ENCODE measurements around the gene TMEM147. TPM values are rescaled to one million over a fixed set of nuclear protein-coding genes. Genes with fewer than 3 reads are reported as not detected.

TMEM147 gene
- total and polyA plus RNA-seq, 10 of the 15 experiments (the other 5 are each of a cell fraction or from before 2014, with no cell fraction given): 53.4 to 145 (median 79.3) TPM

DNA sequence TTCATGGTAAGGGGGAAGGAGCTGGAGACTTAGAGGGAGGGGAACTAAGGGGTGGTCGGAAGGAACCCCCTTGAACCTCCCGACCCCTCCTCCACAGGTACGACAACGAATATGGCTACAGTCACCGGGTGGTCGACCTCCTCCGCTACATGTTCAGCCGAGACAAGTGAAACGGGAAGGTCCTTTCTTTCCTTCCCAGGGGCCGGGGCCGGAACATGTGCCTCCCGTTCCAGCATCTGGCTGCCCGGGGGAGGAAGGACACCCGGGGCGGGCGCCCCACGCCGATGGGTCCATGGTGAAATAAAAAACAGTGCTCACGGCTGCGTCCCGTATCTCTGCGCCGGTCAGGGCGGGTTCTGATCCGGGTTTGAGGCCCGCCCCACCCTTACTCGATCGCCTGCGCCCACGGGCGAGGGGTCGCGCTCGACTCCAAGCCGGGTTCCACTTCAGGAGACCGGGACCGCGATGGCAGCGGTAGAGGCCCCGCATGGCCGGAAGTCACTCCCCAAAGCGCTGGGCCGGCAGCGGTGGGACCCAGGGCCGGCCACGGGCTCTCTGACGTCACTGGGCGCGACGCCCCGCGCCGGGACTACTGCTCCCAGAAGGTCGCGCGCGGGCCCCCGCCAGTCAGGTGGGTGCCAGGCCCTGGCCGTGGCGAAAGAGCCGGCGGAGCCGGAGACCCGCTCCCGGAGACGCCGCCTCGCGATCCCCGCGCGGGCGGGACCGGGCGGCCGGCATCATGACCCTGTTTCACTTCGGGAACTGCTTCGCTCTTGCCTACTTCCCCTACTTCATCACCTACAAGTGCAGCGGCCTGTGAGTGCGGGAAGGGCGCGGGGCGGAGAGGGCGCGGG lies at the start of gene TMEM147 (continued):
- TF ChIP-seq, protein P1, sequence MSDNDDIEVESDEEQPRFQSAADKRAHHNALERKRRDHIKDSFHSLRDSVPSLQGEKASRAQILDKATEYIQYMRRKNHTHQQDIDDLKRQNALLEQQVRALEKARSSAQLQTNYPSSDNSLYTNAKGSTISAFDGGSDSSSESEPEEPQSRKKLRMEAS (IDR thresholded peaks at IDR 0.05; ENCODE audit: low read depth, low read length): peak; percentile 60
- no peak for TF ChIP-seq SUZ12 (IDR thresholded peaks at IDR 0.05; ENCODE audit: unreplicated experiment)
- no peak for TF ChIP-seq IRF4 (IDR thresholded peaks at IDR 0.05; ENCODE audit: low read depth, low read length)

DNA sequence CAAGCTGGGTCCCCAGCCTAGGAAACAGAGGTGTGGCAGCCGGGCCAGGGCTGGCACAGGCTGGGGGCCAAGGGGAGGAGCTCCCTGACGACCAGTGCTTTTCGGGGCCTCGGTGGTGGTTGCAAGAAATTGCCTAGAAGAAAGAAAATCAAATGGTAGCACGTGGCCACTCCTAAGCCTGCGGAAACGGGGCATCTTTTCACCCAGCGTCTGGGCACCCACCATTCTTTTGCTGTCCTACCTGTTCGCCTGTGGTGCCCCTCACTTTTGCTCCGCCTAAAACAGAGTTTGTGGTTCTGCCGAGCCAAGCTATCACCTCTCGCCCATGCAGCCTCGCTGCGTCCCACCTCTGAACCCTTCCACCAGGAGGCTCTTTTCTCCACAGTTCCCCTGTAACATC lies 48.0 kb upstream of the TMEM147 start:
- no peaks in the 10 kb centered on the region for H3K27me3 ChIP-seq (replicated peaks in 1 of 2; ENCODE audit: control insufficient read depth in 2 of 2, insufficient read depth in 2 of 2, low read length in 1 of 2)
- H4K20me1 ChIP-seq (ENCODE audit: control insufficient read depth, insufficient read depth): no peaks in the 10 kb centered on the region
- H3K4me1 ChIP-seq (ENCODE audit: control insufficient read depth, insufficient read depth, low read length): peaks cover 13% of the 10 kb centered on the region
- no peaks in the 10 kb centered on the region for H3K79me2 ChIP-seq (ENCODE audit: control insufficient read depth, insufficient read depth, low read length)
- SMC1A ChIA-PET (ENCODE audit: uncharacterized antibody, unreplicated experiment): interaction anchor here (0.7 to 4.2 kb wide), 6 partner anchors 9 to 144 kb away, joined by 3 to 44 read pairs (median 6); no protein-coding TSS in a partner anchor
- ATAC-seq: no peak
- H3K27ac ChIP-seq (ENCODE audit: control insufficient read depth, insufficient read depth): no peak overlapping the region
- in situ Hi-C loops (cut with MboI) (no loop called here), intact Hi-C loops (cut with micrococcal nuclease; ENCODE audit: unreplicated experiment) (loop anchor here (10.0 kb wide), 1 partner anchor 233 kb away; the partner anchor contains the start of gene USF2)
- no peak overlapping the region for H2AFZ ChIP-seq (ENCODE audit: control insufficient read depth, low read depth, low read length)
- BruUV-seq (replicated peaks): no TSS peak
- H3K9me3 ChIP-seq (replicated peaks; ENCODE audit: control insufficient read depth, insufficient read depth, low read length): no peaks in the 10 kb centered on the region
- TF ChIP-seq, protein P2, sequence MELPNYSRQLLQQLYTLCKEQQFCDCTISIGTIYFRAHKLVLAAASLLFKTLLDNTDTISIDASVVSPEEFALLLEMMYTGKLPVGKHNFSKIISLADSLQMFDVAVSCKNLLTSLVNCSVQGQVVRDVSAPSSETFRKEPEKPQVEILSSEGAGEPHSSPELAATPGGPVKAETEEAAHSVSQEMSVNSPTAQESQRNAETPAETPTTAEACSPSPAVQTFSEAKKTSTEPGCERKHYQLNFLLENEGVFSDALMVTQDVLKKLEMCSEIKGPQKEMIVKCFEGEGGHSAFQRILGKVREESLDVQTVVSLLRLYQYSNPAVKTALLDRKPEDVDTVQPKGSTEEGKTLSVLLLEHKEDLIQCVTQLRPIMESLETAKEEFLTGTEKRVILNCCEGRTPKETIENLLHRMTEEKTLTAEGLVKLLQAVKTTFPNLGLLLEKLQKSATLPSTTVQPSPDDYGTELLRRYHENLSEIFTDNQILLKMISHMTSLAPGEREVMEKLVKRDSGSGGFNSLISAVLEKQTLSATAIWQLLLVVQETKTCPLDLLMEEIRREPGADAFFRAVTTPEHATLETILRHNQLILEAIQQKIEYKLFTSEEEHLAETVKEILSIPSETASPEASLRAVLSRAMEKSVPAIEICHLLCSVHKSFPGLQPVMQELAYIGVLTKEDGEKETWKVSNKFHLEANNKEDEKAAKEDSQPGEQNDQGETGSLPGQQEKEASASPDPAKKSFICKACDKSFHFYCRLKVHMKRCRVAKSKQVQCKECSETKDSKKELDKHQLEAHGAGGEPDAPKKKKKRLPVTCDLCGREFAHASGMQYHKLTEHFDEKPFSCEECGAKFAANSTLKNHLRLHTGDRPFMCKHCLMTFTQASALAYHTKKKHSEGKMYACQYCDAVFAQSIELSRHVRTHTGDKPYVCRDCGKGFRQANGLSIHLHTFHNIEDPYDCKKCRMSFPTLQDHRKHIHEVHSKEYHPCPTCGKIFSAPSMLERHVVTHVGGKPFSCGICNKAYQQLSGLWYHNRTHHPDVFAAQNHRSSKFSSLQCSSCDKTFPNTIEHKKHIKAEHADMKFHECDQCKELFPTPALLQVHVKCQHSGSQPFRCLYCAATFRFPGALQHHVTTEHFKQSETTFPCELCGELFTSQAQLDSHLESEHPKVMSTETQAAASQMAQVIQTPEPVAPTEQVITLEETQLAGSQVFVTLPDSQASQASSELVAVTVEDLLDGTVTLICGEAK (IDR thresholded peaks at IDR 0.05; ENCODE audit: borderline replicate concordance): no peak
- TF ChIP-seq TBL1XR1 (IDR thresholded peaks at IDR 0.05; ENCODE audit: low read depth, low read length) (no peak), MXI1 (IDR thresholded peaks at IDR 0.05; ENCODE audit: low read depth, low read length) (no peak), SMARCA5 (IDR thresholded peaks at IDR 0.05) (no peak), ZZZ3 (IDR thresholded peaks at IDR 0.05; ENCODE audit: control insufficient read depth, insufficient read length, low read depth) (no peak), ETV6 (conservative IDR thresholded peaks at IDR 0.05 in 1 of 2, IDR thresholded peaks at IDR 0.05 in 1 of 2; ENCODE audit: borderline replicate concordance in 1 of 2, low read depth in 1 of 2) (no peak), SREBF2 (IDR thresholded peaks at IDR 0.05; ENCODE audit: low read length) (no peak), RAD51 (IDR thresholded peaks at IDR 0.05) (no peak), RBBP5 (conservative IDR thresholded peaks at IDR 0.05) (no peak)
- TF ChIP-seq, protein P3, sequence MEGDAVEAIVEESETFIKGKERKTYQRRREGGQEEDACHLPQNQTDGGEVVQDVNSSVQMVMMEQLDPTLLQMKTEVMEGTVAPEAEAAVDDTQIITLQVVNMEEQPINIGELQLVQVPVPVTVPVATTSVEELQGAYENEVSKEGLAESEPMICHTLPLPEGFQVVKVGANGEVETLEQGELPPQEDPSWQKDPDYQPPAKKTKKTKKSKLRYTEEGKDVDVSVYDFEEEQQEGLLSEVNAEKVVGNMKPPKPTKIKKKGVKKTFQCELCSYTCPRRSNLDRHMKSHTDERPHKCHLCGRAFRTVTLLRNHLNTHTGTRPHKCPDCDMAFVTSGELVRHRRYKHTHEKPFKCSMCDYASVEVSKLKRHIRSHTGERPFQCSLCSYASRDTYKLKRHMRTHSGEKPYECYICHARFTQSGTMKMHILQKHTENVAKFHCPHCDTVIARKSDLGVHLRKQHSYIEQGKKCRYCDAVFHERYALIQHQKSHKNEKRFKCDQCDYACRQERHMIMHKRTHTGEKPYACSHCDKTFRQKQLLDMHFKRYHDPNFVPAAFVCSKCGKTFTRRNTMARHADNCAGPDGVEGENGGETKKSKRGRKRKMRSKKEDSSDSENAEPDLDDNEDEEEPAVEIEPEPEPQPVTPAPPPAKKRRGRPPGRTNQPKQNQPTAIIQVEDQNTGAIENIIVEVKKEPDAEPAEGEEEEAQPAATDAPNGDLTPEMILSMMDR (IDR thresholded peaks at IDR 0.05 in 2 of 3, conservative IDR thresholded peaks at IDR 0.05 in 1 of 3; ENCODE audit: control insufficient read depth in 2 of 3, extremely low read depth in 1 of 3, insufficient read depth in 1 of 3, low read depth in 3 of 3, low read length in 3 of 3): no peak
- 35% methylated on average over 14 of the region's 14 CpGs for WGBS (ENCODE audit: insufficient coverage, insufficient replicate concordance, low lambda C conversion rate, missing lambda C conversion rate)
- H3K4me2 ChIP-seq (ENCODE audit: control insufficient read depth, insufficient read depth): no peak overlapping the region
- no peak for FAIRE-seq
- CTCF ChIA-PET: interaction anchor here (1.0 to 7.2 kb wide), 5 partner anchors 11 to 216 kb away, joined by 3 to 111 read pairs (median 4); partner anchors contain the start of gene HAMP
- RAD21 ChIA-PET (ENCODE audit: unreplicated experiment): no interaction called here
- H3K36me3 ChIP-seq (ENCODE audit: control insufficient read depth in 2 of 2, insufficient read depth in 2 of 2, low read length in 1 of 2): no peaks in the 10 kb centered on the region
- DNase-seq (ENCODE audit: low read depth, low spot score): no peak
- no peak overlapping the region for H3K4me3 ChIP-seq
- no peak overlapping the region for H3K9ac ChIP-seq (ENCODE audit: control insufficient read depth, insufficient read depth, low read length)
- POLR2A ChIA-PET: interaction anchor here (0.7 kb wide), 1 partner anchor 81 kb away, joined by 3 read pairs; no protein-coding TSS in a partner anchor

All from GM12878 (cell line).